Activated naive CD4-positive, alpha-beta T cell treated with anti-CD3 and anti-CD28 coated beads, Interleukin-2, amount 50 U/mL, for 16 hours (primary cell): ENCODE data around the gene MIX23.

Source experiments
- DNase-seq: peaks from one replicate; pipeline ENCODE4 v3.0.0-alpha.2; 2020

Gene MIX23

GRCh38 chr3:122382888-122383666 lies at the start of gene MIX23:
Gene MIX23 (minus strand): TSS chr3:122383231. CDS start chr3:122383224, 7 bp downstream.
- peak; percentile 89 for DNase-seq

DNA sequence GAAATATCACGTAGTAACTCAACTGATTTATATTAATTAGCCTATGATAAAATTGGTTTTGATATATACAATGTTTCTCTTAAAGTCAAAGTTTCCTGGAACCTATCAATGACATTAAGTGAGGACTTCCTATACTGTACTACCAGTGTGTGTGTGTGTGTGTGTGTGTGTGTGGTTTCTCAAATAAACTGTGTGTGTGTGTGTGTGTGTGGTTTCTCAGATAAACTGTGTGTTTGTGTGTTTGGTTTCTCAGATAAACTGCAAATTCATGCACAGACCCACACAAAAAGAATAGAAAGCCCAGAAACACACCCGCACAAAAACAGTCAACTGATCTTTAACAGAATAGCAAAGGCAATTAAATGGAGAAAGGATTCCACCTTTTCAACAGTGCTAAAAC lies 47.3 kb upstream of the MIX23 start:
- DNase-seq: no peak

DNA sequence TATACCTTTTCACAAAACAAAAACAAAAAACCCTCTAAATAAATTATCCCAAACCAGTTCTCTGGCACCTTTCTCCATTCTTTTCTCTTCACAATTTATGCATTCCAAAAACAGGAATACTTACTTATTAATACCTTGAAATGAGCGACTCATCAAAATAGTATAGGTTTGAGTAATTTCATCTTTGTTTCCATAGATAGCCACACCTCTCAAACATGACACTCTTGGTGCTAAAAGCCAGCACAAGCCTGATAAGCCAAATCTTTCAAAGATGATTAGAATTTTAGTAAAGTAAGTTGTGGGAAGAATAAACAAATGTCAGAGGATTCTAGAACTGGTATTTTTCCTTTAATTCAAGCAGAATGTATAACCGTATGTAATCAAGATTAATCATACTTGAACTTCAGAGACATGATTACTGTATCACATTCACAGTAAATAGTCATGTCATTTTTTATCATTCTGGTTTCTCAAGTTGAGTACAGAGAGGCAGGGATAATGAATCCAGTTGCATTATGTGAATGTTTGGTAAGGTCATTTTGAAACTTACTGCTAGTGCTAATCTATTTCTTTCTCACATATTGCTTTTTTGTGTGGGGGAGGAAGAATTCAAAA lies 44.9 kb upstream of the MIX23 start:
- DNase-seq: no peak

DNA sequence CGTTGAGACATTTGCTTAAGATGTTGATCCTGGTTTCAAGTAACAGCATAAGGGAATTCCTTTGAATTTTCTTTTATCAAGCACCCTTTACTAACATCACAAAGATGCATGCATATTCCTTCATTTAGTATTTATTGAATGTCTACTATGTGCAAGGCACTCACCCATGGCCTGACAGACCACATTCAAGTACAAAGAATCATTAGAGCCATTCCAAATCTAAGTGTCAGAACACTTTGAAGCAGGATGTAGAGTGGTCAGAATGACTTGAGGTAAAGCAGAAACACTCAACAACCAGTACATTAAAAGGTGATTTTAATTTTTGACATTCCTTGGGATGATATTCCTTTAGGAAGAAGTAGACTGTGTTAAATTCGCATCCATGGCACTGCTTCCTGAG lies 38.8 kb upstream of the MIX23 start:
- no peak for DNase-seq

DNA sequence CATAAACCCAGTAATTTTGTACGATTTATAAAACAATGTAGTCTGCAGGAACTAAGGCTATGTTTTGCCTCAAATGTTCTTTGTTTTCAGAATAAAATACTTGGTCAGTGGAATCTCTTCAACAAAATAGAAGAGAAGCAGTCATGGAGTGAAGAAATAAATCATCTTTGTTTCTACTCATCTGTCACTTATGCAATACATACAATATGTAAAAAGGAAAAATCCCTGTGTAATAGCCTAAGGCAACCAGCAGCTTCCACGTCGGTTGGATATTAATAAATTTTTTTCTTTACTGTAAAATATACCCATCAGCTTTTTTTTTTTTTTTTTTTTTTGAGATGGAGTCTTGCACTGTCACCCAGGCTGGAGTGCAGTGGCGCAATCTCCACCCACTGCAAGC lies 38.1 kb upstream of the MIX23 start:
- DNase-seq: no peak

DNA sequence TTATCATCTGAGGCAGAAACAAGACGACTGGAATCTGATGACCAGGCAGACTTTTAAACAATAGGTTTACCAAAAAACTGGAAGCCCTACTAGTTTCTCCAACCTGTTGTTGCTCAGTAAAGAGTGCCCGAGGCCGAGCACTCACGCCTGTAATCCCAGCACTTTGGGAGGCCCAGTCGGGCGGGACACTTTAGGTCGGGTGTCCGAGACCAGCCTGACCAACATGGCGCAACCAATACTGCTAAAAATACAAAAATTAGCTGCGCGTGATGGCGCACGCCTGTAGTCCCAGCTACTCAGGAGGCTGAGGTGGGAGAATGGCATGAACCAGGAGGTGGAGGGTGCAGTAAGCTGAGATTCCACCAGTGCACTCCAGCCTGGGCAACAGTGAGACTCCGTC lies 33.9 kb upstream of the MIX23 start:
- no peak for DNase-seq

DNA sequence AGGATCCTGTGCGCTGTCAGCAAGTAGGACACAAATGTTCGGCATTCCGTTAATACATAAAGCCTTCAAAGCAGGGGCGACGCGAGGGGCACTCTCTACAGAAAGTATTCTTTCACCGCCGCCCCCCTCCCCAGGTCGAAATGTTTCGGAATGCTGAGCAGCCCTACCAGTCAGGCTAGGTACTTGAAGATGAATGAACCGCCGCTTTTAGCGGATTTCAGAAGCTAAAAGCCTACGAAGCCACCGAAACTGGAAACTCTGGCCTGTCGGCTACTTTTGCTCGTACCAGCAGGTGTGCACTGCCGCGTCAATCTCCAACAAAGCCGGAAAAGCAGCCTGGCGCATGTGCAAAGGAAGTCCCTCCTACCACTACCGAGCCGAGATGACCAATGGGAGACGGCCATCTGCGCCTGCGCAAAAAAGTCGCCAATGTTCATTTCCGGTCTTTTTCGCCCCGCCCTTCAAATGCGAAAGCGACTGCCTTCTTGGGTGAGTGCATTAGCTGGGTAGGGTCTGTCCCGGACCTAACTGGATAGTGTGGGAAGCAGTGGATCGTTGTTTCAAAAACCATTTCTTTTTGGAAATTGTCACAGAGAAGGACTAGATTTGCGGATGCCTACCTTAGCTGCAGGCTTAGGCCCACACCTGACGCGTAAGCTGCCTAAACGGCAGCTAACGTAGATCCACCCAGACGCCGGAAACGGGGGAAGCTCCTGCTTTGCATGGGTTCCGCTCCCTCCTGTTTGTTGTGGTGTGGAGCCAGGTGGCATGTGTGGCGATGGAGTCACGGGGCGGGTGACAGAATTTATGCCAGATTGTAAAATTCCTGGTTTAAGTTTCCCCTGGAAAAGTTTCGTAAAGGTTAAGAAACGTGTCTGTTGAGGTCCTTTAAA lies 33.0 kb upstream of the MIX23 start, which contains the start of gene WDR5B:
Gene WDR5B (minus strand): TSS at position 301 of the 893 bp plus-strand sequence. CDS start 534 bp downstream, outside the sequence.
- peak; percentile 96 for DNase-seq

- DNase-seq: peak; percentile 29
These were observed 32.2 kb upstream of the MIX23 start for GRCh38 chr3:122415104-122415744.

GRCh38 chr3:122414391-122414790 lies 31.4 kb upstream of the MIX23 start:
- no peak for DNase-seq

DNA sequence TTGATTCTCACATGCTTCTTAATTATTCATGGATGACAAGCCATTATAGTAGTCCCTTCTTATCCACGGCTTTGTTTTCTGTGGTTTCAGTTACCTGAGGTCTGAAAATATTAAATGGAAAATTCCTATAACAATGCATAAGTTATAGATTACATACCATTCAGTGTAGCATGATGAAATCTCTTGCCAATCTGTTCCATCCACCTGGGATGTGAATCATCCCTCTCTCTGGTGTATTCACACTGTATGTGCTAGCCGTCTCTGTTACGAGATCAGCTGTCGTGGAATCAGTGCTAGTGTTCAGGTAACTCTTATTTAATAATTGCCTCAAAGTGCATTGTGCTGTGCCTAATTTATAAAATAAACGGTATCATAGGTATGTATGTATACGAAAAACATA lies 27.6 kb upstream of the MIX23 start:
- DNase-seq: no peak

DNA sequence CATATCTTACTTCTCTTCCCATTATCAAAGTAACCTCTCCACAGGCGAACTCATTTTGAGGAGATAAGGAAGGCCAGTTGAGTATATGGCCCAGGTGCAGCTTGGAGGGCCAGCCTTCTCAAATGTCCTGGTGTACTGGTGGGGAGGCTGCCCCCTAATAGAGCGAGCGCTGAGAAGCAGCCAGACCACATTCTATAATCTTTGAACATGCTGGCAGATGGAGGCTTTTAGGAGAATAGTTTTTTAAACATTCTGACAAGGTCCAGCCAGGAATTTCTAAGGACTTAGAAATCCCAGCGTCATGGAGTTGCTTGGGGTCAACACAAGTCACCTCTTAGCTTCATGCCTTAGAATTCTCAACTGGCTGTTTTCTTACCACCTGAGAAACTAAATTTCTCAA lies 27.1 kb upstream of the MIX23 start:
- DNase-seq: no peak

DNA sequence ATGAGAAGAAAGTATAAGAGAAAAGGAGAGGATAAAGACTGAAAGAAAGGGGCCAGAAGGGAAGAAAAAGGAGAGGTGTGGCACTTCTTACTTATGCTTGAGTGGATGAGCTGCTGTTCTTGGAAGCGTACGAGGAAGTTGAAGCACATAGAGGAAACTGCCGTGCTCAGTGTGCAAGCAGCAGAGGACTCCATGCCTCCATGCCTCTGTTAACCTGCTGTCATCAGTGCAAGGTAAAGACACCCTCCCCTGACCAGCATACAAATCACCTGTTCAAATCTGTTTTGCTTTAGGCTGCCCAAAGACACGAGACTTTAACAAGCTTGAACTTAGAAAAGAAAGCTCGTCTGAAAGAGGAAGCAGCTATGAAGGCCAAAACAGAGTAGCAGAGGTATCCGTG lies 26.4 kb upstream of the MIX23 start:
- no peak for DNase-seq

- no peak for DNase-seq
These were observed 24.9 kb upstream of the MIX23 start for GRCh38 chr3:122407946-122408345.

DNA sequence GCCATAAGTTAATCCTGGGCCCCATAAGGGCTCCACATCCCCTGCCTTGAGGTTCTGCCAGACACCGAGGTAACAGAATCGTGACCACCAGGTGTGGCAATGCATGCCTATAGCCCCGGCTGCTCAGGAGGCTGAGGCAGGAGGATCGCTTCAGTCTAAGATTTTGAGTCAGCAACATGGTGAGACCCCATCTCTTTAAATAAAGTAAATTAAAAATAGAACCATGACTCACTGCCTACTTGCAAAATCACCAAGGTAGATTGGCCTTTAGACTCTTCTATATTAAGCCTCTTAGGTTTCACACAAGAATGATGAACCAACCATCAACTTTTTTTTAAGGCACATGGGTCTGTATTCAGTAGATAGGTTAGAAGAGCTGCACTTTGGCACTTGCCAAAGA lies 23.2 kb upstream of the MIX23 start:
- no peak for DNase-seq

GRCh38 chr3:122405015-122405414 lies 22.0 kb upstream of the MIX23 start:
- DNase-seq: no peak

DNA sequence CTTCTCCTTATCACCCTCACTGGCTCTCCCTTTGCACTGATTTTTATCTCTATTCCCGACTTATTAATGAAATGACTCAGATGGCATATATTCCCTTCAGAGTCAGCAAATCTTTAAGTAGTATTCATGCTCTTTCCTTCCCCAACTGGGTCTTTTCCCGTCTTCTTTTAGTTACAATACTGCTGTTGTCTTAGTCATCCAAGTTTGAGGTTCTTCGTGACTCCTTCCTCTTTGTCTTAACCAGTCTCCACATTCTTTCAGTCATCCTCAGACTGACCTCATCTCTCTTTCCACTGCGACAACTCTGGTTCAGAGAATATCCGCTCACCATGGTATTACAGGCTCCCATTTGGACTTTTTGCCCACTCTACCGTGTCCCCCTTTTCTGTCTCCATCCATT lies 20.5 kb upstream of the MIX23 start:
- DNase-seq: no peak

DNA sequence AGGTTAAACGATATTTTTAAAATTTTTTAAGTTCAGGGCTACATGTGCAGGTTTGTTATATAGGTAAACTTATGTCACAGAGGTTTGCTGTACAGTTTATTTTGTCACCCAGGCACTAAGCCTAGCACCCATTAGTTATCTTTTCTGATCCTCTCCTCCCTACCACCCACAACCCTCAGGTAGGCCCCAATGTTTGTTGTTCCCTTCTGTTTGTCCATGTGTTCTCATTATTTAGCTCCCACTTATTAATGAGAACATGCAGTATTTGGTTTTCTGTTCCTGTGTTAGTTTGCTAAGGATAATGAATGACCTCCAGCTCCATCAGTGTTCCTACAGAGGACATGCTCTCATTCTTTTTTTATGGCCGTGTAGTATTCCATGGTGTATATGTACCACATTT lies 15.9 kb upstream of the MIX23 start:
- DNase-seq: no peak

GRCh38 chr3:122397201-122397600 lies 14.2 kb upstream of the MIX23 start:
- no peak for DNase-seq

DNA sequence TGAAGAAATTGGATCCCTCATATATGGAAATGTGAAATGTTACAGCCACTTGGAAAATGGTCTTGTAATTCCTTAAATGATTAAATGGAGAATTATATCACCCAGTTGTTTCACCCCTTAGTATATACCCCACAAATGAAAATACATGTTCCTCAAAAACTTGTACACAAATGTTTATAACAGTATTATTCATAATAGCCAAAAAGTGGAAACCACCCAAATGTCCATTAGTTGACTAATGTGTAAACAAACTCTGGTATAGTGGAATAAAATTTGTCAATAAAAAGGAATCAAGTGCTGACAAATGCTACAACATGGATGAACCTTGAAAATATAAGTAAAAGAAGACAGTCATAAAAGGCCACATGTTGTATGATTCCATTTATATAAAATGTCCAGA lies 13.5 kb upstream of the MIX23 start:
- no peak for DNase-seq

DNA sequence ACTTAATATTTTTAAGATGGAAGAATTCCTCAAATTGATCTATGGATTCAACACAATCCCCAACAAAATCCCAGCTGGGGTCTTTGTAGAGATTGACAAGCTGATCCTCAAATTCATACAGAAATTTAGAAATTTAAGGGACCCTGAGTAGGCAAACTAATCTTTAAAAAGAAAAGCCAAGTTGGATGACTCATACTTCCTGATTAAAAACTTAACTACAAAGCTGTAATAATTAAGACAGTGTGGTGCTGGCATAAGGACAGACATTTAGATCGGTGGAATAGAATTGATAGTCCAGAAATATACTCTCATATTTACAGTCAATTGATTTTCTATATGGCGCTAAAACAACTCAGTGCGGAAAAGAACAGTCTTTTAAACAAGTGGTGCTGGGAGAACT lies 12.6 kb upstream of the MIX23 start:
- DNase-seq: no peak

DNA sequence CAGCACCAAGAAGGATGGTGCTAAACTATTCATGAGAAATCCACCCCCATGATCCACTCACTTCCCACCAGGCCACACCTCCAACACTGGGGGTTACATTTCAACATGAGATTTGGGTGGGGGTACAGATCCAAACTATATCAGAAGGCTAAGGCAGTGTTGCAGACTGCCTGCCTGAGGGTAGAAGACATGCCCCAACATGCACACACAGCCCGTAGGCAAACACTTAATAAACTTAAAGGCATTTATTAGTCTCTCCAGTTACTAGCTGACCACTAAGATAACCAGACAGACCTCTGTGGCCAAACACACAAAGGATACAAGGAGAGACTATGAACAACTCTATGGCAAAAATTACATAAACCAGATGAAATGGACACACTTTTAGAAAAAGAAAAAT lies 11.1 kb upstream of the MIX23 start:
- no peak for DNase-seq

GRCh38 chr3:122392868-122393844 lies 10.1 kb upstream of the MIX23 start:
- DNase-seq: no peak
